DND-41 (cell line): Measurements from ENCODE around the gene MYRIP.

ENCODE experiments used
- EZH2 ChIP-seq: IDR thresholded peaks from 3 replicates; pipeline ENCODE4 v1.6.1; 2012; ENCODE audit warnings: borderline replicate concordance, low read depth, mild to moderate bottlenecking, moderate library complexity, low read length, inconsistent platforms; ENCODE audit not compliant: severe bottlenecking
- TF ChIP-seq, protein P1 (sequence below): IDR thresholded peaks from 2 replicates; pipeline ENCODE4 v1.5.1; 2012; ENCODE audit warnings: borderline replicate concordance, low read length, moderate library complexity, mild to moderate bottlenecking; ENCODE audit not compliant: poor library complexity, severe bottlenecking; ENCODE audit errors: extremely low read depth

DNA sequence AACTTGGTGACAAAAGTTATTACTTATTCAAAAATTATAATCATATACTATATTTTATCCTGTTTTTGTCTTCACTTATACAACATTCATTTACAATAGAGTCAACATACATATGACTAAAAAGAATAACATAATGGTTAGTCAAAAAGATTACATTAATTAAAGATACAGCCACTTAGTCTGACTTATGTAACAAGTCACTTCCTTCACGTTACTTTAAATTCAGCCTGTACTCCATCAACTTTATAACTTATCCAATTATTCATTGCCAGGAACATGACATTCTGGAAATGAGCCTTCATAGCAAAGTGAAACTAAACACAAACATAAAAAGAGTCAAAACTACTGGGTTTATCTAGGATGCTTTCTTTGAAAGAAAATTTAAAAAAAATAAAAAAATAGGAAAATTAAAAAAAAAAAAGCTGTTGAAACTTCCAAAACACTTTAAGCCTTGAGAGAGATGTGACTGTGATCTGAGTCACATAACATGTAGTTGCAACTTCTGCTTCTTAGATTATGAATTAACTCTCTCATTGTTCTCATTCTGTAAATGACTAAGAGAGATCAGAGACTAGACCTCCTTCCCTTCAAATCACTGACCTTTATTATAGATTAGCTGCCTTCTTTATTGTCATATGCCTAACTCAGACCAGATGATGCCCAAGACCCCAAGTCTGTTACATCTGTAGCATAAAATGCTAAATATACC is 107.8 kb downstream of the MYRIP start:
- TF ChIP-seq, protein P1, sequence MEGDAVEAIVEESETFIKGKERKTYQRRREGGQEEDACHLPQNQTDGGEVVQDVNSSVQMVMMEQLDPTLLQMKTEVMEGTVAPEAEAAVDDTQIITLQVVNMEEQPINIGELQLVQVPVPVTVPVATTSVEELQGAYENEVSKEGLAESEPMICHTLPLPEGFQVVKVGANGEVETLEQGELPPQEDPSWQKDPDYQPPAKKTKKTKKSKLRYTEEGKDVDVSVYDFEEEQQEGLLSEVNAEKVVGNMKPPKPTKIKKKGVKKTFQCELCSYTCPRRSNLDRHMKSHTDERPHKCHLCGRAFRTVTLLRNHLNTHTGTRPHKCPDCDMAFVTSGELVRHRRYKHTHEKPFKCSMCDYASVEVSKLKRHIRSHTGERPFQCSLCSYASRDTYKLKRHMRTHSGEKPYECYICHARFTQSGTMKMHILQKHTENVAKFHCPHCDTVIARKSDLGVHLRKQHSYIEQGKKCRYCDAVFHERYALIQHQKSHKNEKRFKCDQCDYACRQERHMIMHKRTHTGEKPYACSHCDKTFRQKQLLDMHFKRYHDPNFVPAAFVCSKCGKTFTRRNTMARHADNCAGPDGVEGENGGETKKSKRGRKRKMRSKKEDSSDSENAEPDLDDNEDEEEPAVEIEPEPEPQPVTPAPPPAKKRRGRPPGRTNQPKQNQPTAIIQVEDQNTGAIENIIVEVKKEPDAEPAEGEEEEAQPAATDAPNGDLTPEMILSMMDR = no peak
- no peak for TF ChIP-seq EZH2
